Adrenal gland (tissue), 5 donors: ENCODE data around the gene GRAMD1A.

ENCODE experiments used
- CTCF ChIP-seq, 6 experiments: fragments of 450-650 bp in 4 of 6; fragments of 200-600 bp in 2 of 6; sonication (generic) in 1 of 6; IDR thresholded peaks; 1 replicate in 5 of 6; 2 replicates in 1 of 6; pipeline versions ENCODE4 v1.5.1 to v1.8.0; 2016 to 2021; ENCODE audit warnings: antibody characterized with exemption in 6 of 6, mild to moderate bottlenecking in 2 of 6, moderate library complexity in 1 of 6
- POLR2A ChIP-seq, 2 donors: fragments of 450-650 bp; IDR thresholded peaks; one replicate each; pipeline ENCODE4 v1.6.1; 2017; ENCODE audit warnings: antibody characterized with exemption in 2 of 2, mild to moderate bottlenecking in 2 of 2, moderate library complexity in 1 of 2
- donor health status: DM: no; HTN: no; CAD: no.

GRCh38 chr19:34957830-34958751 is 42.0 kb upstream of the GRAMD1A start:
- TF ChIP-seq CTCF (IDR thresholded peaks at IDR 0.05): no peak
- no peak for TF ChIP-seq POLR2A (IDR thresholded peaks at IDR 0.05)
